Activated B cell treated with CpG ODN at 0.5 μM for 24 hours (primary cell): ENCODE data around the gene AGTR1. TPM values are rescaled to one million over a fixed set of nuclear protein-coding genes. Genes with fewer than 3 reads are reported as not detected.

Source experiments
- ATAC-seq: fragments of 200-7000 bp; cut with Tn5 transposase; one replicate; pipeline ENCODE4 v1.10.0; 2021; ENCODE audit warnings: low read depth, mild to moderate bottlenecking, moderate library complexity
- CTCF ChIA-PET: fragments of 350-600 bp; sonication (Branson Sonifier 250); formaldehyde crosslinking; loops from one replicate; lab custom pipeline; 2021; ENCODE audit warnings: antibody characterized with exemption; lab: Charles Lee
- POLR2A ChIA-PET: fragments of 350-600 bp; sonication (Branson Sonifier 250); formaldehyde crosslinking; loops from one replicate; lab custom pipeline; 2021; ENCODE audit warnings: antibody characterized with exemption; lab: Charles Lee
- DNase-seq: peaks from one replicate; pipeline ENCODE4 v3.0.0; 2022
- H3K27ac Mint-ChIP-seq: one replicate; pipeline ENCODE4 v1.8.0; 2020; ENCODE audit warnings: mixed read lengths
- H3K27me3 Mint-ChIP-seq: one replicate; pipeline ENCODE4 v1.8.0; 2021; ENCODE audit warnings: mixed read lengths
- H3K36me3 Mint-ChIP-seq: one replicate; pipeline ENCODE4 v1.8.0; 2021; ENCODE audit warnings: low read depth, mixed read lengths
- H3K4me1 Mint-ChIP-seq: one replicate; pipeline ENCODE4 v1.8.0; 2021; ENCODE audit warnings: mixed read lengths
- H3K4me3 Mint-ChIP-seq: one replicate; pipeline ENCODE4 v1.8.0; 2020; ENCODE audit warnings: mild to moderate bottlenecking, mixed read lengths
- H3K9me3 Mint-ChIP-seq: one replicate; pipeline ENCODE4 v1.8.0; 2020; ENCODE audit warnings: mixed read lengths
- CTCF ChIP-seq: fragments of 200-600 bp; IDR thresholded peaks from one replicate; pipeline ENCODE4 v1.8.0; 2022; ENCODE audit warnings: antibody characterized with exemption, mild to moderate bottlenecking
- intact Hi-C: fragments of 100-400 bp; cut with micrococcal nuclease; formaldehyde crosslinking; loops from one replicate; pipeline ENCODE4 v1.15.1; 2024
- total RNA-seq: library from RNA; stranded (reverse); gene quantifications from 2 replicates; pipeline ENCODE4 v1.2.3, GENCODE V29; 2022

The AGTR1 gene
- total RNA-seq = not detected in 2 replicates

DNA sequence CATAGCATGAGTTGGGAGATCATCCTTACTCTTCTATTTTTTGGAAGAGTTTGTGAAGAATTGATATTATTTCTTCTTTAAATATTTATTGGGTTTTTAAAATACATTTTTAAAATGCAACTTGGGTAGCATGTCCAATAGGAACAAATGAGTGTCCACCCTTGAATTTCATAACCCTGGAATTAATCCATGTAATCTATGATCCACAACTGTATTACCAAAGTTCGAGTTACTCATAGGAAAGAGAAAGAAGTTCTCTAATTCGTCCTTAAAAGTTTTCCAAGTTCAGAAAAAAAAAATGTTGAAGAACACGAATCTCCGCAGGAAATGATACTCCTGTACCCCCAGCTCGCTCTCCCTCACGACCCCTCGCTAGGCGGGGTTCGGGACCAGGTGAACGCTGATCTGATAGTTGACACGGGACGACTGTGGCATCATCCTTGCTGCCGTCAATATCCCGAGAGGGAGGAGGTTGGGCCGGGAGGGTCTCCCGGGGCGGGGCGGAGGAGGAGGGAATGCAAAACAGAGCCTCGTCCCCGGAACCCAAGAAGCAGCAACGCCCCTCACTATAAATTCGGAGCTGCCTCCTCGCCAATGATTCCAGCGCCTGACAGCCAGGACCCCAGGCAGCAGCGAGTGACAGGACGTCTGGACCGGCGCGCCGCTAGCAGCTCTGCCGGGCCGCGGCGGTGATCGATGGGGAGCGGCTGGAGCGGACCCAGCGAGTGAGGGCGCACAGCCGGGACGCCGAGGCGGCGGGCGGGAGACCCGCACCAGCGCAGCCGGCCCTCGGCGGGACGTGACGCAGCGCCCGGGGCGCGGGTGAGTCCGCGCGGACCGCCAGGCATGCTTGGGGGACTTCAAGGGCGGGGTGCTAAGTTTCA lies at the start of gene AGTR1:
Gene AGTR1, plus strand, starts transcription at position 598 of the 884 bp plus-strand sequence. CDS start 43,133 bp downstream, outside the sequence.
- POLR2A ChIA-PET = no interaction called here
- H3K4me3 Mint-ChIP-seq = no peak within 1 kb of the TSS
- H3K27me3 Mint-ChIP-seq = peaks cover 17% of the 10 kb centered on the region

GRCh38 chr3:148648685-148649352 lies 48.9 kb upstream of the AGTR1 start:
- Mint-ChIP-seq H3K27ac (no peak overlapping the region), H3K4me3 (no peak overlapping the region), H3K27me3 (no peaks in the 10 kb centered on the region), H3K4me1 (no peaks in the 10 kb centered on the region), H3K36me3 (no peaks in the 10 kb centered on the region), H3K9me3 (no peaks in the 10 kb centered on the region)
- DNase-seq = no peak
- intact Hi-C loops = no loop called here
- TF ChIP-seq CTCF = no peak
- CTCF ChIA-PET = no interaction called here
- ATAC-seq = no peak
- POLR2A ChIA-PET = no interaction called here

More for the DNA sequence above, at the start of gene AGTR1:
- intact Hi-C loops = no loop called here
- CTCF ChIA-PET = no interaction called here
- no peaks in the 10 kb centered on the region for H3K4me1 Mint-ChIP-seq
- DNase-seq = no peak
- TF ChIP-seq CTCF = no peak
- no peak for ATAC-seq
- H3K36me3 Mint-ChIP-seq = no peaks in the 10 kb centered on the region
- H3K9me3 Mint-ChIP-seq = no peaks in the 10 kb centered on the region
- H3K27ac Mint-ChIP-seq = no peak within 1 kb of the TSS

- intact Hi-C loops = no loop called here
- ChIA-PET POLR2A (no interaction called here), CTCF (no interaction called here)
- H3K36me3 Mint-ChIP-seq = no peaks in the 10 kb centered on the region
- no peak overlapping the region for H3K4me3 Mint-ChIP-seq
- TF ChIP-seq CTCF = no peak
- H3K27me3 Mint-ChIP-seq = no peaks in the 10 kb centered on the region
- no peak overlapping the region for H3K27ac Mint-ChIP-seq
- DNase-seq = no peak
- no peaks in the 10 kb centered on the region for H3K4me1 Mint-ChIP-seq
- no peak for ATAC-seq
- peaks cover 2% of the 10 kb centered on the region for H3K9me3 Mint-ChIP-seq
Measured at GRCh38 chr3:148651549-148651948, 46.2 kb upstream of the AGTR1 start.

GRCh38 chr3:148654433-148654832 lies 43.3 kb upstream of the AGTR1 start:
- no peak overlapping the region for H3K4me3 Mint-ChIP-seq
- ChIA-PET POLR2A (no interaction called here), CTCF (no interaction called here)
- no peak for TF ChIP-seq CTCF
- ATAC-seq (no peak), DNase-seq (no peak)
- intact Hi-C loops = no loop called here
- H3K27ac Mint-ChIP-seq = no peak overlapping the region
- no peaks in the 10 kb centered on the region for H3K36me3 Mint-ChIP-seq
- H3K27me3 Mint-ChIP-seq = no peaks in the 10 kb centered on the region
- peaks cover 2% of the 10 kb centered on the region for H3K9me3 Mint-ChIP-seq
- no peaks in the 10 kb centered on the region for H3K4me1 Mint-ChIP-seq

- intact Hi-C loops = no loop called here
- Mint-ChIP-seq H3K4me1 (no peaks in the 10 kb centered on the region), H3K27me3 (no peaks in the 10 kb centered on the region), H3K27ac (no peak overlapping the region), H3K4me3 (no peak overlapping the region), H3K9me3 (peaks cover 2% of the 10 kb centered on the region), H3K36me3 (no peaks in the 10 kb centered on the region)
- CTCF ChIA-PET = no interaction called here
- POLR2A ChIA-PET = no interaction called here
- TF ChIP-seq CTCF = no peak
- DNase-seq (no peak), ATAC-seq (no peak)
Measured at GRCh38 chr3:148657470-148657869, 40.2 kb upstream of the AGTR1 start.
